Panc1 (cell line): ENCODE data around the gene ALK.

ENCODE experiments used
- CTCF ChIP-seq: fragments of 450-650 bp; IDR thresholded peaks from 2 replicates; pipeline ENCODE4 v1.5.1; 2017; ENCODE audit warnings: mild to moderate bottlenecking
- POLR2AphosphoS5 ChIP-seq: IDR thresholded peaks from 2 replicates; pipeline ENCODE4 v1.6.1; 2012; ENCODE audit warnings: mild to moderate bottlenecking, low read depth, low read length, moderate library complexity

- no peak for TF ChIP-seq CTCF
- TF ChIP-seq POLR2AphosphoS5, result no peak
These were observed 300.5 kb downstream of the ALK start for GRCh38 chr2:29620890-29621289.
